HepG2 (cell line): ENCODE measurements around the gene ATP11A. TPM values are rescaled to one million over a fixed set of nuclear protein-coding genes. Genes with fewer than 3 reads are reported as not detected.
A peak's percentile ranks its signal among the peaks of the same experiment; 100 is the strongest.

Experiments used
- ATAC-seq: fragments of 200-7000 bp; cut with Tn5 transposase; 3 replicates; pipeline ENCODE4 v1.9.1; 2020; ENCODE audit warnings: mild to moderate bottlenecking, moderate library complexity
- BruUV-seq: library from RNA; stranded (reverse); fragments of 400-500 nt; replicated peaks from 2 replicates; lab custom pipeline; 2021; lab: Mats Ljungman, UMichigan
- CTCF ChIA-PET: fragments of 300-600 bp; formaldehyde crosslinking; extraction: SDS; loops from one replicate; lab custom pipeline; 2021; ENCODE audit warnings: low total read pairs, inconsistent platforms, low intra/inter-chr PET ratio; lab: Yijun Ruan, JAX
- POLR2A ChIA-PET: fragments of 350-600 bp; sonication (Branson Sonifier 250); formaldehyde crosslinking; loops from one replicate; lab custom pipeline; 2020; ENCODE audit warnings: antibody characterized with exemption, inconsistent platforms; lab: Yijun Ruan, JAX
- DNase-seq: peaks from one replicate; pipeline ENCODE4 v3.0.0-alpha.2; 2015; ENCODE audit warnings: low spot score
- FAIRE-seq: peaks from 3 replicates; lab custom pipeline; 2011; peaks lifted over from hg19 to GRCh38; lab: Jason Lieb, UNC
- H2AFZ ChIP-seq: one replicate; pipeline ENCODE4 v1.6.1; 2011; ENCODE audit warnings: low read length, inconsistent platforms
- H3K27ac ChIP-seq: fragments of 300-600 bp; 3 replicates; pipeline ENCODE4 v1.8.0; 2011; ENCODE audit warnings: mixed run types, mild to moderate bottlenecking, mixed read lengths, low read length, inconsistent platforms; ENCODE audit not compliant: insufficient read depth; ENCODE audit errors: extremely low read length
- H3K27me3 ChIP-seq, 2 experiments: fragments of 200-600 bp in 1 of 2; 2 replicates in 1 of 2; 3 replicates in 1 of 2; pipeline versions ENCODE4 v1.6.0 to v1.8.0; 2011; ENCODE audit warnings: low read length in 2 of 2, mild to moderate bottlenecking in 2 of 2, moderate library complexity in 2 of 2, inconsistent platforms in 1 of 2; ENCODE audit not compliant: insufficient read depth in 2 of 2, control insufficient read depth in 1 of 2
- H3K36me3 ChIP-seq, 2 experiments: fragments of 200-600 bp in 1 of 2; replicated peaks in 1 of 2; 2 replicates in 1 of 2; 3 replicates in 1 of 2; pipeline versions ENCODE4 v1.5.1 to v1.8.0; 2011; ENCODE audit warnings: low read length in 2 of 2, inconsistent platforms in 1 of 2; ENCODE audit not compliant: insufficient read depth in 2 of 2, control insufficient read depth in 1 of 2
- H3K4me1 ChIP-seq: 2 replicates; pipeline ENCODE4 v1.5.1; 2012; ENCODE audit warnings: low read length, inconsistent platforms; ENCODE audit not compliant: insufficient read depth
- H3K4me2 ChIP-seq: 2 replicates; pipeline ENCODE4 v1.6.0; 2011; ENCODE audit warnings: low read depth, low read length, inconsistent platforms
- H3K4me3 ChIP-seq, 3 experiments: fragments of 200-600 bp in 1 of 3; sonication (generic), shearing (Covaris generic) in 1 of 3; replicated peaks in 1 of 3; 2 replicates each; pipeline ENCODE4 v1.5.1; 2011 to 2016; ENCODE audit warnings: low read length in 3 of 3, inconsistent platforms in 2 of 3, low read depth in 2 of 3, mild to moderate bottlenecking in 2 of 3, control low read depth in 1 of 3, mixed read lengths in 1 of 3; ENCODE audit not compliant: insufficient read depth in 1 of 3
- H3K79me2 ChIP-seq: one replicate; pipeline ENCODE4 v1.6.1; 2011; ENCODE audit warnings: low read length, inconsistent platforms; ENCODE audit not compliant: insufficient read depth
- H3K9ac ChIP-seq: 2 replicates; pipeline ENCODE4 v1.6.0; 2011; ENCODE audit warnings: mild to moderate bottlenecking, low read depth, low read length, inconsistent platforms; ENCODE audit not compliant: insufficient read depth
- H3K9me3 ChIP-seq: 2 replicates; pipeline ENCODE4 v1.5.1; 2012; ENCODE audit warnings: mild to moderate bottlenecking, low read length
- H4K20me1 ChIP-seq: 2 replicates; pipeline ENCODE4 v1.6.0; 2011; ENCODE audit warnings: inconsistent platforms, mild to moderate bottlenecking, low read length, moderate library complexity; ENCODE audit not compliant: insufficient read depth
- NONO ChIP-seq, 2 experiments: fragments of 450-650 bp in 1 of 2; sonication (generic) in 1 of 2; formaldehyde crosslinking in 1 of 2; IDR thresholded peaks in 1 of 2; conservative IDR thresholded peaks in 1 of 2; 2 replicates each; pipeline versions ENCODE4 v1.6.1 to v1.8.0; 2017 to 2022; ENCODE audit warnings: mild to moderate bottlenecking in 1 of 2, missing genetic modification reagents in 1 of 2, moderate library complexity in 1 of 2
- PAXIP1 ChIP-seq: sonication (generic); formaldehyde crosslinking; conservative IDR thresholded peaks from 2 replicates; pipeline ENCODE4 v1.4.0; 2020; ENCODE audit warnings: mild to moderate bottlenecking, missing genetic modification reagents, moderate library complexity
- SAP130 ChIP-seq: IDR thresholded peaks from 2 replicates; pipeline ENCODE4 v1.6.1; 2016; ENCODE audit warnings: low read depth
- THAP7 ChIP-seq: sonication (generic); formaldehyde crosslinking; IDR thresholded peaks from 2 replicates; pipeline ENCODE4 v1.8.1; 2023; ENCODE audit warnings: mild to moderate bottlenecking, missing genetic modification reagents
- ZNF275 ChIP-seq: sonication (generic); formaldehyde crosslinking; IDR thresholded peaks from 2 replicates; pipeline ENCODE4 v1.8.0; 2022; ENCODE audit warnings: missing genetic modification reagents, mild to moderate bottlenecking, inconsistent platforms, borderline replicate concordance
- ZNF282 ChIP-seq: fragments of 450-650 bp; IDR thresholded peaks from 2 replicates; pipeline ENCODE4 v1.6.1; 2018; ENCODE audit not compliant: partially characterized antibody
- ZNF317 ChIP-seq: sonication (generic); formaldehyde crosslinking; IDR thresholded peaks from 2 replicates; pipeline ENCODE4 v1.5.0; 2020; ENCODE audit warnings: mild to moderate bottlenecking, missing genetic modification reagents
- ZNF580 ChIP-seq: IDR thresholded peaks from 2 replicates; pipeline ENCODE4 v1.6.1; 2016; ENCODE audit warnings: low read depth, borderline replicate concordance
- ZNF597 ChIP-seq: sonication (generic); formaldehyde crosslinking; IDR thresholded peaks from 2 replicates; pipeline ENCODE4 v1.5.0; 2020; ENCODE audit warnings: missing genetic modification reagents
- ZNF891 ChIP-seq: sonication (generic); formaldehyde crosslinking; IDR thresholded peaks from 2 replicates; pipeline ENCODE4 v1.5.0; 2020; ENCODE audit warnings: mild to moderate bottlenecking, missing genetic modification reagents
- WGBS: methylation state at CpG from one replicate; pipeline ENCODE4 v1.1.6; 2017; ENCODE audit warnings: low lambda C conversion rate; 5-methylcytosine and 5-hydroxymethylcytosine counted together
- in situ Hi-C: cut with HindIII; loops from 2 replicates; pipeline ENCODE4 v1.10.0; 2017; ENCODE audit warnings: low pct_unique_long_range_greater_than_20kb; ENCODE audit not compliant: extremely low pct_ligation_motif_present
- intact Hi-C: fragments of 100-400 bp; cut with micrococcal nuclease; formaldehyde crosslinking; loops from one replicate; pipeline ENCODE4 v1.10.0; 2022; ENCODE audit not compliant: unreplicated experiment
- polyA plus RNA-seq, 8 experiments: library from polyadenylated mRNA; depleted of rRNA in 3 of 8; stranded (reverse) in 7 of 8; unstranded in 1 of 8; fragments of >200 nt; fragmentation: Illumina TruSeq in 4 of 8; extraction: Trizol in 4 of 8; gene quantifications; 2 replicates each; pipeline versions ENCODE4 v1.2.1 to v1.2.3, GENCODE V29; 2011 to 2016; ENCODE audit warnings: low read depth in 4 of 8, missing spikeins in 1 of 8, mixed read lengths in 1 of 8; ENCODE audit not compliant: insufficient read depth in 1 of 8
- total RNA-seq, 5 experiments: library from RNA; depleted of rRNA; stranded (reverse); fragments of >200 nt; fragmentation: Illumina TruSeq; extraction: Trizol; gene quantifications; 2 replicates each; pipeline ENCODE4 v1.2.3, GENCODE V29; 2016; ENCODE audit warnings: low read depth in 1 of 5

The ATP11A gene
- total and polyA plus RNA-seq, 2 of the 13 experiments (the other 11 are each of a cell fraction or from before 2014, with no cell fraction given): 18.4 to 20.1 TPM

GRCh38 chr13:112928020-112928971 lies 238.5 kb downstream of the ATP11A start:
- Histone ChIP-seq H2AFZ (no peak overlapping the region), H4K20me1 (no peaks in the 10 kb centered on the region; the same call in 1 of the 2 replicates), H3K4me3 (peak overlapping the region in 2 of 3 experiments; percentile 6 to 56; a peak in 3 of 6 replicates), H3K36me3 (no peaks in the 10 kb centered on the region; a peak in 1 of 5 replicates), H3K4me1 (peaks cover 69% of the 10 kb centered on the region), H3K79me2 (no peaks in the 10 kb centered on the region), H3K27ac (peak overlapping the region; percentile 58), H3K4me2 (peak overlapping the region; percentile 77), H3K9ac (no peak overlapping the region), H3K9me3 (0 out of 2 replicates have a peak, but pooled peaks cover 4% of the 10 kb centered on the region), H3K27me3 (no peaks in the 10 kb centered on the region)
- DNase-seq (no peak), ATAC-seq (no peak), FAIRE-seq (no peak)
- intact Hi-C loops: loop anchor here (2.0 kb wide), 1 partner anchor 21 kb away; no protein-coding TSS in a partner anchor
- ChIA-PET CTCF (no interaction called here), POLR2A (interaction anchor here (0.8 to 1.5 kb wide), 6 partner anchors 9 to 340 kb away, joined by 3 to 11 read pairs (median 4); partner anchors contain the start of gene TUBGCP3)
- WGBS: 68% methylated on average over 20 of the region's 21 CpGs
- BruUV-seq: no TSS peak
- in situ Hi-C loops: no loop called here
- TF ChIP-seq NONO (IDR thresholded peaks at IDR 0.05) (no peak), NONO (CRISPR knock-in tag; conservative IDR thresholded peaks at IDR 0.05) (0 out of 2 replicates have a peak, but pooled peaks have one; percentile 16), ZNF317 (CRISPR knock-in tag) (no peak), ZNF275 (CRISPR knock-in tag) (no peak), SAP130 (no peak), ZNF580 (CRISPR knock-in tag) (no peak), ZNF891 (0 out of 2 replicates have a peak, but pooled peaks have one; percentile 51), PAXIP1 (CRISPR knock-in tag) (no peak), ZNF597 (no peak), ZNF282 (no peak), THAP7 (CRISPR knock-in tag) (0 out of 2 replicates have a peak, but pooled peaks have one; percentile 35)
